NCI-H226 (cell line): ENCODE measurements around the gene P3H2.

Experiments
- DNase-seq: peaks from one replicate; pipeline ENCODE4 v3.0.0-alpha.2; 2015

P3H2 gene

GRCh38 chr3:190122198-190122771 lies 1.6 kb upstream of the P3H2 start:
- DNase-seq = peak; percentile 92

DNA sequence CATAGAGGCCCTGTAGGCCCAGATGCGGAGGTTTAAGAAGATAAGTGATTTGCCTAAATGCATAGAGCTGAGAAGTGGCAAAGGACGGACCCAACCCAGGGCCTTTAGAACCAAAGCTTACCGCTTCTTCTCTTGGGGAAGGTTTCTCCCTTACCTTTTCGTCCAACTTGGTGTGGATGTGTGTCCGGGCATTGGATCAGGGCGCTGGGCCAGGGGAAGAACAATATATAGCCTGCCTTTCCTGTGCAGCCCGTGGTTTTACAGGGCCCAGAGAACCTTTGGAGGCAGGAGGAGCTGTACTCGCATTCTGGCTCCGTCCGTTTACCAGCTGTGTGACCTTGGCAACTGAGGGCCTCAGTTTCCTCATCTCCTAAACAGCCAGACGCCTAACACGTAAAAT lies 686 bp upstream of the P3H2 start:
- DNase-seq = no peak

- no peak for DNase-seq
These were observed 322 bp upstream of the P3H2 start for GRCh38 chr3:190121061-190121377.

DNA sequence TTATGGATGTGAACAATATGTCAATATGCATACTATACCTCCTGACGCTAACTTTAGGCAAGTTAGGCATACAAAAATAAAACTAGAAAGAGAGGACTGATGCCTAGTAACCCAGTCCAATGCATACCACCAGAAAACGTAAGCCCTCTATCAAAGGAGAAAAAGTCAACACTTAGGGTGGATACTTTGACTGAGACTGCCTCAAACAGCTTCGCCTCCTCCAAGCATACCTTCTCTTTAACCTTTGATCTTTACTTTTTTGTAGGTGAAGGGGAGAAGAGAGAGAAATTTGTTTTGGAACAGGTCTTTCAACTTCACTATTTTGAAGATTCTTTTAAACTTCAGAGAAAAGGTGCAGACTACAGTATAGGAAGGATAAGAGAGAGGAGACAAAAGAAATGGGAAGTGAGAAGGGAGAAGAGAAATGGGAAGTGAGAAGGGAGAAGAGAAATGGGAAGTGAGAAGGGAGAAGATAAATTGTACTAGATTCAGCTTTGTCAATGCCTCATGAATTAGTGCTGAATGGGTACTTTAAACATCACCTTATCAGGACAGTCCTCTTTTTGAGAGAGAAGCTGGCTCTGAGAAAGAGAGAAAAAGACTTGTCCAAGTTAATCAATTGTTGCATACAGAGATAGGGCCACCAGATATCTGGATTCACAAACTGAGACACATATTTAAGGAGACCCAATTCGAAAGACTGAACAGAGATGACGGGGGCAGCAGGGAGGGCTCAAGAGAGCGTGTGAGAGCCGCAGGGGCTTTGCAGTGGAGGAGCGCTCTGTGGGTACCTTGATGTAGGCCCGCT lies 1.0 kb downstream of the P3H2 start:
- DNase-seq = no peak

DNA sequence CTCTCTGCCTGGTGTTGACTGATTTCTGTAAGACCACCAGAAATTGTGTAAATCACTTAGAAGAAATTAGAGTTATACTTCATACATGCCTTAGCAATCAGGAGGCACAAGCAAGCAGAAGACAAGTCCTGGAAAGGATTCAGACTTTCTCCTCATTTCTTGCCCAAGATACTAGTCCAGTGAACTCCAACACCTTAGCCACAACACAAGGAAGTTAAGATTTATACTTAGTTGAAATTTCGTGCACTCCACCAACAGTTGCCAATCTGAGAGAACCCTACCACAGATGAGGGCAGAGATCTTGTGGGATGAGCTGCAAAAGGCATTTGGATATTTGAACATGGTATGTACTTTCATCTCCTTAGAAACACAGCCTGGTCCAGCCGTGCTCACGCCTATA lies 2.3 kb downstream of the P3H2 start:
- DNase-seq = no peak

GRCh38 chr3:190117981-190118380 lies 2.7 kb downstream of the P3H2 start:
- DNase-seq = peak; percentile 58

DNA sequence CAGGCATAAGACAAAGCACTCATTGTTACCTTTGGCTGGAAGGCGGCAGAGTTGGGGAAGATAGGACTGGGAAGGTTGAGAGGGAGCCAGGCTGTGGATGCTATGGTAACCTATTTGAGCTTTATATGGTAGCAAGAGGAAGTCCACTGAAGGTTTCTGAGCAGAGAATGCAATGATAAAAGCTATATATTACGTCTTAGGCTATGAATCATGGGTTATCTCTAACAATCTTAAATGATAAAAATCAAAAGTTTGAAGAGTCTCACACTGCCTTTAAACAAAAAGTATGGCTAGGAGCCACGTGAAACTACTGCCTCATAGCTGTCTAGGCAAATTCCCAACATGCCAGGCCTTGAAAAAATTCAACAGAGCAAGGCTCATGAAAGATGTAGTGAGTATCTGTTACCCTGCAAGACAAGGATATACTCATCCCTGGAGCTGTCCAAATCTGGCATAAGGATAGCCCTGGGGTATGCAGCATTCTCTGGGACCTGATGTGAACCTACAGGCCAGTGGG lies 4.1 kb downstream of the P3H2 start:
- peak; percentile 76 for DNase-seq

- DNase-seq = no peak
These were observed 9.9 kb downstream of the P3H2 start for GRCh38 chr3:190110826-190111225.

DNA sequence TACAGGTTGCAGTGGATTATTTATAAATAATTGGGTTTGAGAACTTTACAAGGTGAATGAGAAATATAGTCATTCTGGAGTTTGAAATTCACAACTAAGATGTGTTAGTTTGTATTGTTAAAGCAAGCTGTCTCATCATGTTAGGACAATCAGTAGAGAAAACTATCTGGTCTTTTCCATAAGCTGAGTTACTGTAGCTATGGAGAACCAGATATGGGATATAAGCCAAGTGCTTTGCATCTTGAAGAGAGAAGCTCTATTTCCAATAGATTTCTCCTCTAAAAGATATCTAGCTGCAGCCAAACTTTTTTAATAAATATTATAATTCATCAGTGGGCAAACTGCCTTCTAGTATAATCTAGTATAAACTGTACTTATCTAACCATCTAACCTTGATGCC lies 11.3 kb downstream of the P3H2 start:
- no peak for DNase-seq

GRCh38 chr3:190108804-190109203 lies 11.9 kb downstream of the P3H2 start:
- no peak for DNase-seq

- DNase-seq = no peak
These were observed 14.8 kb downstream of the P3H2 start for GRCh38 chr3:190105876-190106275.

- peak; percentile 9 for DNase-seq
These were observed 19.2 kb downstream of the P3H2 start for GRCh38 chr3:190101320-190102011.

DNA sequence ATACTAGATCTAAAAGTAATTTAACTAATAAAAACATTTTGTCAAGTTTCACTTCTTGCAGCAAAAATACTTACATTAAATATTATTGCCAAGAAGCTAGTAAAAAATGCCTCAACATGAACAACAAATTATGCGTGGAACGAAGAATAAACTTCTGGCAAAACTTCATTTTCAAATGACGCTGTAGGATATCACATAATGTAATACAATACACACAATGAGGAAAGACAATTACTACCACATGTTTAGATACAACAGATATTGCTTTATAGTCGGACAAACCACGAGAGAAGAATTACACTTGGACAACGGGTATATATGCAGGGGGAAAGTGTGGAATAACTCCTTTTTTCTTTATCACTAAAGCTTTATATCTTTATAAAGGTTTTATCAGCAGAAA lies 21.6 kb downstream of the P3H2 start:
- DNase-seq = no peak

DNA sequence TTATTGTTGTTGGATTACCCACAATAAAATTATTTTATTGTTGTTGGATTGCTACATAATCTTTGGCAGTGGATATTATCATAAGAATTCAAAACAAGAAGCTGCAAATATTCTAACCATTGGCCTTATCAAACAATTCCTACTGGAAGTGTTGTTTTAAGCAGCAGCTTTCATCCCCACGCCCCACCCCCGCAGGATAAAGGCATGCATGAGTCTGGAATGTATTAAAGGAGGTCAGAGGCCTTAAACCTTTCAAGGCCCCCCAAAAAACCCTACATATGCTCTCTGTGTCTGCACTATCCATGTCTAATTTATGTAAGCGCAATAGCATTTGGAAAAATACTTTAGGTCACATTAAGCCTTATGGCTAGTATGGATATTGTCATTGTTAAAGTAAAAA lies 23.1 kb downstream of the P3H2 start:
- DNase-seq = peak; percentile 45

DNA sequence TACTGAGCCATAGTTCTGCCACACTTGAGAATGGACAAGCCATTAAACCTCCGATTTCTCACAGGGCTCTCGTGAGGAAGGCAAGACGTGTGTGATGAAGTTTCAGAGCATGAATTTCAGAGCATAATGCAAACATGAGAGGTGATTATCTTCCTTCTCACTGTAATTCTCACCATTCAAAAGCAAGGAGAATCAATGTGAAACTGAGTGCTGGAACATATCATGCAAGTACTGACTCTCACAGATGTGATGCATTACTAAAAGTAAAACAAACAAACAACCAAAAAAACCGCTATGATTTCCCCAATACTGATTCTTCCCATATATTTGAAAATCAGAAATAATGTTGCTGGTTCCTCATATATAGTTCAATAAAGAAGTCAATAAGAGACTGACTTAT lies 23.7 kb downstream of the P3H2 start:
- DNase-seq = no peak

GRCh38 chr3:190096345-190096744 lies 24.4 kb downstream of the P3H2 start:
- no peak for DNase-seq

DNA sequence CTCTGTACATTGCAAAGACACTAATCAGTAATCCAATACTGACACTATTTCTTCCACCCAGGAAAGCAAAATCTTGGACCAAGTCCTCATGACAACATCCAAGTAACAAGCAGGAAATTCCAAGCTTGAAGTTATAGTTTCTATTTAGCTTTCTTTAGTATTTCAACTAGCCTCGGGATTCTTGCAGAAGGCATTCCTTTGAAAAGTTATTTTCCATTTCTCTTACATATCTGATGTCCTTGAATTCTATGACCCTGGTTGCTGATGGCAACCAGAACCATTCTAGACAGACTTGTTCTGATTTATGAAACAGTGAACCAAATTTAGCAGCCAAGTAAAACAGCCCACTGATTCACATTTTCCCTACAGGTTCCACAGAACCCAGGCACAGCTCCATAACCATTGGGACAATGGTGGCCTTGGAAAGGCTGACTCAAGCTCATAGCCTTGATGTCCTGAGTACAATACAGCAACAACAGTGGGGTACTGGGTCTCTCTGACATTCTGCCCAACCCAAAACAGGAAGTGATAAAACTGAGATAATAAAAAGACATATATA lies 26.5 kb downstream of the P3H2 start:
- DNase-seq = no peak

DNA sequence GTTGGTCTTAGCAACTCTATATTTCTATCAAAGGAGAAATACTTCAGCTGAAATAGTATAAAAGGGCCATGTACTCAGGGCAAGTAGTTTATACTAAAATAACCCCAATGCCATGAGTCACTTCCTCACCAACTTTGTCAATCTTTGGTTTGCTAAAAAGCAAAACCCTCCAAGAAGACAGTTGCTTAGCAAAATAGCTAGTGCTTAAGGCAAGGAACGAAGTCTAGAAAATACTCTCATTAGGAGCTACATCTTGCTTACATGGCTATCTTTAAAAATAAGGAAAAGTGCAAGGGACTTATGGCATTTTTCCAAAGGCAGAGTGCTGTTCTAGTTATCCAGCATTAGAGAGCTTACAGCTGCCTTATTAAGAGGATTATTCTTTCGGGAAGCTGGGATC lies 28.4 kb downstream of the P3H2 start:
- DNase-seq = peak; percentile 79

DNA sequence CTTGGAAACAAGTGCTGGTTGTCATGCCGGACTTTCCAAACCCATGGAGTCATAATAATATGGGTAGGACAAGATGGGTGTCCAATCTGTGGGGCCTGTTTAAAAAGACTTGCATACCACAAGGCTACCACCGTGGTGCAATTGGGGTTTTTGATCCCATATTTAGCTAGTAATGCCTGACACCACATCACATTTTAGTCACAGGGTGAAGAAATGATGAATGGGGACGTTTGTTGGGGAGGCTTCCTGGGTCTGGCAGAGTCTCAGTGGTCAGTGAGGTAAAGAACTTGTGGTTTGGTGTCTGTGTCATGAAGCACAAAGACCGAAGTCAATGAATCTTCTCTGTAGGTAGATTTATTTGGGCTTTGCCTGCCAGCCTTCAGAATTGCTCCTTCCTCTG lies 31.0 kb downstream of the P3H2 start:
- DNase-seq = peak; percentile 59

DNA sequence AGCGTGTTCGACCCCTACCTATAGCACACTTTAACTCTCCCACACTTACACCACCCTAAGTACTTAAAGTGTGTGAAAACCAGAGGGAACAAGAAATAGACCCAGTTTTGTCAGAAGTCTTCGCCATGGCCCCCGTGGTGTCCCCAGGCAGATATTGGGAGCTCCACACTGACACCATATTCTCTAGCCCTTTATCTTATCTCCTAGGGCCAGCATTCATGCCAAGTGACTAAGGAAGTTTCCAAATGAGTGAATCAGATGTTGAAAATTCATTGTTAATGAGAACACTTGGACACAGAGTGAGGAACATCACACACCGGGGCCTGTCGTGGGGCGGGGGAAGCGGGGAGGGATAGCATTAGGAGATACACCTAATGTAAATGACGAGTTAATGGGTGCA lies 31.8 kb downstream of the P3H2 start:
- DNase-seq = peak; percentile 65

- DNase-seq = no peak
These were observed 34.5 kb downstream of the P3H2 start for GRCh38 chr3:190086191-190086590.

GRCh38 chr3:190084983-190085382 lies 35.7 kb downstream of the P3H2 start:
- DNase-seq = no peak

GRCh38 chr3:190083635-190084034 lies 37.1 kb downstream of the P3H2 start:
- no peak for DNase-seq

- no peak for DNase-seq
These were observed 39.3 kb downstream of the P3H2 start for GRCh38 chr3:190081389-190081788.
